ENCODE measurements around the gene NCAPD3.

The NCAPD3 gene

DNA sequence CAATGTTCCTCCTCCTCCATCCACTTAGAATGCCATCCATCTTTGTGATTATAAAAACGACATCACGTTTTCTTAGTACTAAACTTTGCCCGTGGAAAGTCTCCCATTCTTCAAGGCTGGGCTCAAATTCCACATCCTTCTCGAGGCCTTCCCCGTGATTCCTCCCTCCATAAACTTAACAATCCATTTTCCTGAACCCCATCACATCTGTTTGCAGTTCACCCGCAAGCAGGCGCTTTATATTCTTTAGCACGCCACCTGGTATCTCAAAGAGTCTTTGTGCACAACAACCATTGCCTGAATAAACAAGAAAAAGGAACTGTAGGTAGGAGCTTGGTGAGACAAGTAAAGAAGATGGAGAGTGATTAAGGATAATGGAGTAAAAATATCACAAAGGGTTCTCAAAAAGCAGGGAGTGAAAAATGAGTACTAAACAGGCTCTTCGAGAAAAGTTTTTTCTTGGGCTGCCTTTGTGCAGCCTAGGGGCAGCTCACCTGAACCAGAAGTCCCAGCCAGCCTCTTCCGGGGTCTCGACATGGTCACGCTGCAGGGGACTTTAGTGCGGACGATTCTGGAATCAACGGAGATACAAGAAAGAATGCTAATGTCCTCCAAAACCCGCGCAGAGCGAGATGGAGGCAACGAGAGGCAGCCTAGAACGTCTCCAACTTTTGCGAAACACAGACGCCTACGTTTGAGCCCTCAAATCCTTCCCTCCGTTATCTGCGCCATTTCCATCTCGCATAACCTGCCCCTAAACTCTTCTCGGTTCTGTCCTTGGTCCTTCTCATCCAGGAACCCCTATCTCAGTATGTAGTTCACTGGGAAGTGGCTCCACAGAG is 28.8 kb upstream of the NCAPD3 start:
- FAIRE-seq = no peak
- DNase-seq (ENCODE audit: insufficient read length, low spot score) = no peak

DNA sequence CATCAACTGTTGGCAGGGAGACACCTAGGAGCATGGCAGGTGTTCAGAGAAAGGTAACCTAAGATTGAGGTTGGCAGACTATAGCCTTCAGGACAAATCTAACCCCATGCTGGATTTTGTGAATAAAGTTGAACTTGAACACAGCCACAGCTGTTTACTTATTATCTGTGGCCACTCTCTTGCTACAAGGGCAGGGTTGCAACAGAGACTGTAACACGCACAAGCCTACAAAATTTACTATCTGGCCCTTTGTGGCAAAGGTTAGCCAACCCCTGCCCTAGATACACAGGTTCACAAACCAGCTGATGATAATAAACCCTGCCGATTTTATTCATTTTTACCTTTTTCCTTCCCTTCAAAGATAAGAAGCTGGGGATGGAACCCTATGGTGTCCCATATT is 26.9 kb upstream of the NCAPD3 start:
- no peak for FAIRE-seq
- no peak for DNase-seq (ENCODE audit: insufficient read length, low spot score)

GRCh38 chr11:134250246-134250645 is 26.5 kb upstream of the NCAPD3 start:
- no peak for FAIRE-seq
- no peak for DNase-seq (ENCODE audit: insufficient read length, low spot score)

- DNase-seq (ENCODE audit: insufficient read length, low spot score) (no peak), FAIRE-seq (no peak)
These were observed 25.2 kb upstream of the NCAPD3 start for GRCh38 chr11:134248910-134249480.

DNA sequence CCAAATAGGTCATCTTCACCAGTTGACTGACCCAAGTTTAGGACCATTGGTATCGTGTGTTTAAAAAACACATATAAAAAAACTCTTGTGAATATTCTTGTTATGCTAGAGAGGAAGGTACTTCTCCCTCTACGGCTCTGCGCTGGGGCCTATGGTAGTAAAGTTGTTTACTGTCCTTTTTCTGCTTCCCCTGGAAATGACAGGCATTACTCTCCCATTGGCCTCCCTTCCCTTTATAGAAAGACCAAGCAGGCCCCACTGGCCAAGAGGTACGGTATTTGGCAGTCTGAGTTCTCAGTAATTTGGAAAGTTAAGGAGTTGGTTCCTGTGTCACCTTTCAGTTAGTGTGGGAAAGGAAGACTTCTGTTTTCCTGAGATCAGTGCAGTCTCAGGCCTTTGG is 22.9 kb upstream of the NCAPD3 start:
- DNase-seq (ENCODE audit: insufficient read length, low spot score) (no peak), FAIRE-seq (no peak)

GRCh38 chr11:134246100-134246499 is 22.3 kb upstream of the NCAPD3 start:
- FAIRE-seq = no peak
- no peak for DNase-seq (ENCODE audit: insufficient read length, low spot score)

- DNase-seq (ENCODE audit: insufficient read length, low spot score) = no peak
- FAIRE-seq = no peak
These were observed 21.7 kb upstream of the NCAPD3 start for GRCh38 chr11:134245434-134245833.

DNA sequence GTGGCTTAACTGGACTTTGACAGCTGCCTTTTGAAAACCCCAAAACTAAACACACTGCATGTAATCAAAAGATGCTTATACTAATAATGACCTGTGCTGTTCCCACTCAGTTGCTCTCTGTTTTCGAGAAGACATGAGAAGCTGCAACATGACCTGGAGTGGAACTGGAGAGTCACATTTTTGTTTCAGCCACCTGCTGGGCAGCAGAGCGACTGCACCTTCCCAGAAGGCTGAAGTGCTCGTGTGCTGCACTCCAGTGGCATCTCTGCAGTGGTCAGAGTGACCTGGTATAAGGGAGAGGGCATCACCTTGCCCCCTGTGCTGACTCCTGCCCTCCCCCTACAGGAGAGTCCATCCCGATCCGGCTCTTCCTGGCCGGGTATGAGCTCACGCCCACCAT is 20.8 kb upstream of the NCAPD3 start:
- DNase-seq (ENCODE audit: insufficient read length, low spot score) (no peak), FAIRE-seq (no peak)

- FAIRE-seq (no peak), DNase-seq (ENCODE audit: insufficient read length, low spot score) (no peak)
These were observed 20.1 kb upstream of the NCAPD3 start for GRCh38 chr11:134243913-134244312.

- DNase-seq (ENCODE audit: insufficient read length, low spot score) = no peak
- no peak for FAIRE-seq
These were observed 18.6 kb upstream of the NCAPD3 start for GRCh38 chr11:134242376-134242775.

GRCh38 chr11:134240592-134240991 is 16.8 kb upstream of the NCAPD3 start:
- FAIRE-seq (no peak), DNase-seq (ENCODE audit: insufficient read length, low spot score) (no peak)

GRCh38 chr11:134238956-134239355 is 15.2 kb upstream of the NCAPD3 start:
- no peak for DNase-seq (ENCODE audit: insufficient read length, low spot score)
- no peak for FAIRE-seq

DNA sequence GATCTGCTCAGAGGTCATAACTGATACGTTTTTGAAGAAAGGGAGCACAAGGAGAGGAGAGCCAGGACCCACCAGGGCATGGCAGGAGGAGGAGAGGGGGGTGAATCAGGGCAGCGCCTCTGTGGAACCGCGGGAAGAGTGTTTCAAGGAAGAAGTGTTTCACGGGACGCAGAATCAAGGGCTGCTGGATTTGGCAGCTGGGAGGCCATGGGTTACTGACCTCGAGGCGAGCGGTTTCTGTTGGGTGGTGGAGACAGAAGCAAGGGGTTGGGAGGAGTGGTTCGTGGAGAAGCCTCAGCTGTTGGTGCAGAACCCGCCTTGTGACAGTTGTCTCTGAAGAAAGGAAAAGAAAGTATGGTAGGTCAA is 13.8 kb upstream of the NCAPD3 start:
- no peak for FAIRE-seq
- DNase-seq (ENCODE audit: insufficient read length, low spot score) = no peak

DNA sequence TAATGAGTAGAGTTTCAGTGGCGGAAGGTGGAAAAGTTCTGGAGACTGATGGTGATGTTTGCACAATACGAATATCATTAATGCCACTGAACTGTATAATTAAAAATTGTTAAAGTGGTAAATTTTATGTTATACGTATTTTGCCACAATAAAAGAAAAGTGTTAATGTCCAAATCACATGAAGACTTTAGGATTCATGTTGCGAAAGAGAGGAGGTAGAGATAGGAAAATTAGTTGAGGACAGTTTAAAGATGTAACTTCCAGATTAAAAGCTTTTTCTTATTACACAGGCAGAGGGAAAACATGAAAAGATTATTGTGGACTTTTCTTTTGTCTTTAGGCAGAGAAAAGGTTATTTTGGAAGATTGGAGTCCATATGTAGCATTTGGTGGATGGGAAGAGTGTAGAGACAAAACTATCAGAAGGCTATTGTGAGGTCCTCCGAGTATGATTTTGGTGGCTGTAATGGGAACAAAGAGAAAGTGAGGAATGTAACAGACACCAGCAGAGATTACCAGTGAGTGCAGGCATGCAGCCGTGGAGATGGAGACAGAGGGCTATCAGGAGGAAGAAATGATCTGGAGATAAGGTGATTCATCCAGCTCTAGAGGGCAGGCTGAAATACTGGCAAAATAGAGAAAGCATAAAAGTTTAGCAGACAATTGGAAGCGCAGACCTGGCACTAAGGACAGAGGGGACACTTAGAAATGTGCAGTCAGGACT is 13.2 kb upstream of the NCAPD3 start:
- no peak for FAIRE-seq
- DNase-seq (ENCODE audit: insufficient read length, low spot score) = no peak

DNA sequence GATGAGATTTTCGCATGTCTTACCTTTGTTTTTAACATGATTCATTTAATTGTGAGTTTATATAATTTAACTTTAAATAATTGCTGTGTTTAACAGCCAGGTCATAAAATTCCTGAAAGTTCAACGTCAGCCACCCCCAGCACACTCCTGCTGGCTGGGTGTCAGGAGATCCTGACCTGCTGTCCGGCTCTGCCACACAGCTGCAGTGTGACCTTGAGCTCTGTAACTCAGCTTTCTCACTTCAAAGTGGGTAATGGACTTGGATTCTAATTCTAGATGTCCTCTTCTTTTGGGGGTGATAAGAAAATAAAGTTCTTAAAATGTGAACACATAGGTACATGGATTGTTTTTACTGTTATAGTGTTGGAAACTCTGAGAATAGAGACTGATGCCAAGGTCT is 11.6 kb upstream of the NCAPD3 start:
- no peak for FAIRE-seq

DNA sequence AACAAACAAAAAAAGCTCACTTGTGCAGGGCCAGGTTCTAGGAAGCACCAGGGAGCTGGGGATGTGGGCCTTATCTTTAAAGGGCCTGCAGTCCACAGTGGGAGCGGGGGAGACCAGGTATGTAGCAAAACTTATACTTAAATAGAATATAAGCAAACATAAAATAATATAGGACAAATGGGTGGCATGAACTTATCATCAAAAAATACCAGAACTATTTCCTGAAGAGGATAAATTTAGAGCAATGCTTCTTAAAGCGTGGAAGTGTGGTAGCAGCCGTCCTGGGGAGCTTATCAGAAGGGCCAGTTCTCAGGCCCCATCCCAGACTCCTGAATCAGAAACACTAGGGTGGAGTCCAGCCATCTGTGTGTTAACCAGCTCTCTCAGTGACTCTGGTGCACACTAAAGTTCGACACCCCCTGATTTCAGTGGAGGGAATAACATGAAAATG is 10.0 kb upstream of the NCAPD3 start:
- DNase-seq (ENCODE audit: insufficient read length, low spot score) = no peak
- FAIRE-seq = no peak

More for the DNA sequence above, 11.6 kb upstream of the NCAPD3 start:
- DNase-seq (ENCODE audit: insufficient read length, low spot score) = no peak

DNA sequence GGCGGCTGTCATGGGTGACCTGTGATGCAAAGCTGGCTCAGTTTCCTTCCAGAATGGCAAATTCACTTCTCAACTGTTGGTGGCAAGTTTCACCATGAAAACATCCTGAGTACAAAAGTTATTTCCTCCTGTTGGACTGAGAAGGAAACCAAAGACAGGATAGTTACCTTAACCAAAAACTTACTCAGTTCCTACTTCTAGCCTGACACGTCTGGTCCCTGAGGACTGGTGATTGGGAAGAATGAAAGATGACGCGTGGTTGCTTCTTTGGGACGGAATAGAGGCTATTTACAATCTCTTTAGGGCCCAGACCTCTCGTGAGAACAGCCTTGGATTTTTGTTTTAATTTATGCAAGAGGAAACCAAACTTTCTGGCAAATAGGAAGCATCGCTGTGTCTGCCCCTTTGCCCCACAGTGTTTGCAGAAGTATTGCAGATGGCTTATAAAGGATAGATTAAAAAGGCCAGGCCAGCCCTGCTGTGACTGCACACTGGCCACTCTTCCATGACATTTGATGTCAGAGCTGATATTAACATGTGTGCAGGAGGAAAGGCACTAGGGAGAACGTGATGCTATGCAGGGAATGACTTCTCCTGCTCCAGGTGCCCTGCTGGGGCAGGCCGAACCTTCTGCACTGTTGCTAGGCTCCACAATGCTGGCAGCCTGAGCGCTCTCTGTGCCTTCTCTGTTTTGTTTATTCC is 8.3 kb upstream of the NCAPD3 start:
- DNase-seq (ENCODE audit: insufficient read length, low spot score) (no peak), FAIRE-seq (no peak)

- no peak for FAIRE-seq
These were observed 6.6 kb upstream of the NCAPD3 start for GRCh38 chr11:134230339-134230738.

GRCh38 chr11:134229126-134229790 is 5.5 kb upstream of the NCAPD3 start:
- DNase-seq (ENCODE audit: insufficient read length, low spot score) = no peak
- FAIRE-seq = no peak

More at GRCh38 chr11:134230339-134230738, 6.6 kb upstream of the NCAPD3 start:
- DNase-seq (ENCODE audit: insufficient read length, low spot score) = no peak

- no peak for FAIRE-seq
- DNase-seq (ENCODE audit: insufficient read length, low spot score) = no peak
These were observed 4.9 kb upstream of the NCAPD3 start for GRCh38 chr11:134228625-134229024.
